Brain microvascular endothelial cell (primary cell): Measurements from ENCODE around the gene KATNAL1.
"Not testable (repeated sequence)": the region's sequence is repeated elsewhere in the genome, so short reads cannot be mapped to it uniquely, and the experiment has no call there.

Experiments used
- DNase-seq: peaks from one replicate; pipeline ENCODE4 v3.0.0-alpha.2; 2020
- H3K27ac ChIP-seq: fragments of 250-450 bp; sonication (Bioruptor Pico); 2 replicates; pipeline ENCODE4 v1.5.1; 2020; ENCODE audit warnings: mild to moderate bottlenecking, moderate library complexity
- H3K27me3 ChIP-seq: fragments of 250-450 bp; sonication (Bioruptor Pico); replicated peaks from 2 replicates; pipeline ENCODE4 v1.5.1; 2020; ENCODE audit warnings: mild to moderate bottlenecking
- H3K36me3 ChIP-seq: fragments of 250-450 bp; sonication (Bioruptor Pico); replicated peaks from 2 replicates; pipeline ENCODE4 v1.5.1; 2020; ENCODE audit warnings: mild to moderate bottlenecking
- H3K4me3 ChIP-seq: 2 replicates; pipeline ENCODE4 v1.5.1; 2011; ENCODE audit warnings: low read depth, mild to moderate bottlenecking, control low read depth, low read length, moderate library complexity
- in situ Hi-C: cut with HindIII; loops from 2 replicates; pipeline ENCODE4 v1.10.0; 2017; ENCODE audit warnings: low sequenced_read_pairs, low pct_ligation_motif_present
- TF ChIP-seq, protein P1 (sequence below): IDR thresholded peaks from 2 replicates; pipeline ENCODE4 v1.5.1; 2011; ENCODE audit warnings: low read depth, mild to moderate bottlenecking, moderate library complexity, low read length, control low read depth, inconsistent platforms; ENCODE audit errors: missing control alignments

The KATNAL1 gene

DNA sequence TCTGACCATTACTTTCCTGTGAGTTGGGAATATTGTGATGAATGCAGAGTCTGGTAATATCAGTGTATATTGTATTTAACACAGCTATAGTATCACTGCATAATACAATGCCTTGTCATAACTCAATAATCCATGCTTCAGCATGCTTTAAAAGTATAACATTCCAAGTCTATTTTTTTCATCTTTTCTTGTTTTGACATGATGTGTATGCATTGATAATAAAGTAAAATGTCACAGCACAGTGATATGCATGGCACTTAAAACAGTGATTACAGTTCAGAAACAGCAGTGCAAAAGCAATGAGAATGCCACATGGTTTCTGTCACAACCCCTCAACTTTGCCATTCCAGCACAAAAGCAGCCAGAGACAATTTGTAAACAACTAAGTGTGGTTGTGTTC, 17.8 kb downstream of the KATNAL1 start:
- H3K27me3 ChIP-seq: no peaks in the 10 kb centered on the region
- TF ChIP-seq, protein P1, sequence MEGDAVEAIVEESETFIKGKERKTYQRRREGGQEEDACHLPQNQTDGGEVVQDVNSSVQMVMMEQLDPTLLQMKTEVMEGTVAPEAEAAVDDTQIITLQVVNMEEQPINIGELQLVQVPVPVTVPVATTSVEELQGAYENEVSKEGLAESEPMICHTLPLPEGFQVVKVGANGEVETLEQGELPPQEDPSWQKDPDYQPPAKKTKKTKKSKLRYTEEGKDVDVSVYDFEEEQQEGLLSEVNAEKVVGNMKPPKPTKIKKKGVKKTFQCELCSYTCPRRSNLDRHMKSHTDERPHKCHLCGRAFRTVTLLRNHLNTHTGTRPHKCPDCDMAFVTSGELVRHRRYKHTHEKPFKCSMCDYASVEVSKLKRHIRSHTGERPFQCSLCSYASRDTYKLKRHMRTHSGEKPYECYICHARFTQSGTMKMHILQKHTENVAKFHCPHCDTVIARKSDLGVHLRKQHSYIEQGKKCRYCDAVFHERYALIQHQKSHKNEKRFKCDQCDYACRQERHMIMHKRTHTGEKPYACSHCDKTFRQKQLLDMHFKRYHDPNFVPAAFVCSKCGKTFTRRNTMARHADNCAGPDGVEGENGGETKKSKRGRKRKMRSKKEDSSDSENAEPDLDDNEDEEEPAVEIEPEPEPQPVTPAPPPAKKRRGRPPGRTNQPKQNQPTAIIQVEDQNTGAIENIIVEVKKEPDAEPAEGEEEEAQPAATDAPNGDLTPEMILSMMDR: no peak
- in situ Hi-C loops: no loop called here
- no peak overlapping the region for H3K27ac ChIP-seq
- no peaks in the 10 kb centered on the region for H3K36me3 ChIP-seq
- DNase-seq: no peak
- no peak overlapping the region for H3K4me3 ChIP-seq

DNA sequence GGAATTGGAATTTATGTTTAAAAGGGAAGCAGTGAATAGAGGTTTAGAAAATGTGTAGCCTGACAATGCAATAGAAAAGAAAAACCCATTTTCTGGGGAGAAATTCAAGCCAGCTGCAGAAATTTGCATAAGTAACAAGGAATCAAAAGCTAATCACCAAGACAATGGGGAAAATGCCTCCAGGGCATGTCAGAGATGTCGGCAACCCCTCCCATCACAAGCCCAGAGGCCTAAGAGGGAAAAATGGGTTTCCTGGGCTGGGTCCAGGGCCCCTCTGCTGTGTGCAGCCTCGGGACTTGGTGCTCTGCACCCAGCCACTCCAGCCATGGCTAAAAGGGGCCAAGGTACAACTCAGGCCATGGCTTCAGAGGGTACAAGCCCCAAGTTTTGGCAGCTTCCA, 21.3 kb downstream of the KATNAL1 start:
- H3K4me3 ChIP-seq, H3K27me3 ChIP-seq, DNase-seq, H3K27ac ChIP-seq, in situ Hi-C loops, H3K36me3 ChIP-seq: not testable (repeated sequence)

DNA sequence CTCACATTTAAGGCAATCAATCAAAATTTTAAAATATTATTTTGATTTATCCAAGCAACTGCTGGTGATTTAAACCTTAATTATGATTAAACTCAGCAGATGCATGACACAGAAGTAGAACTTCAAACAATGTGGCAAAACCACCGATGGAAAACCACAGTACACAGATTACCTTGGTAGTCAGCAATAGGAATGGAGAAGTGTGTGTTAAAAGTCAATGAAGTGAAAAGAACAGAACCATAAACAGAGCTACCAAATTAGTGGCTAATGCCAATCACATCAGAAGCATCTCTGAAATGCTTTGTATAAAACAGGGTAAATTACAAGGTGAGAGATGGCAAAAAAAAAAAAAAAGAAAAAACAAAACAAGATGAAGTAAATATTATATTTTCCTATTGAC, 31.2 kb downstream of the KATNAL1 start:
- no peak for DNase-seq
- TF ChIP-seq, protein P1: no peak
- Histone ChIP-seq H3K4me3 (no peak overlapping the region), H3K27me3 (no peaks in the 10 kb centered on the region), H3K27ac (no peak overlapping the region), H3K36me3 (peaks cover 8% of the 10 kb centered on the region)
- in situ Hi-C loops: no loop called here

DNA sequence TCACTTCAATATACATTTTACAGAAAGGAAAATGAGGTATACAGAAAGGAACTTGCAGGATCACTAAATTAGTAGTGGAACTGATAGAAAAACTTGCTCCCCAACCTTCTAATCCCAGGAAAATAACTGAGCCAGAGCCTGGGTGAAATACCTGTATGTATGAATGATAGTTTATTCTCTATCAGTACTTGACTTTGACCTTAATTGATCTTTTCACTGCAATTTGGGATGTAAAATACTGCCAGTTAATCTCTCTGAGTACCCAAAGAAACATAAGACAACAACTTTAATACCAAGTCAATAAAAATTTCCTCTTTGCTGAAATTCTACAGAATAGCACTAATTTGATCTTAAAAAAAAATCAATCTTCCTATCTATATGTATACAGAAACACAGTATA, 33.3 kb downstream of the KATNAL1 start:
- no peak overlapping the region for H3K27ac ChIP-seq
- no peaks in the 10 kb centered on the region for H3K27me3 ChIP-seq
- TF ChIP-seq, protein P1: no peak
- no peak overlapping the region for H3K4me3 ChIP-seq
- H3K36me3 ChIP-seq: peaks cover 5% of the 10 kb centered on the region
- DNase-seq: no peak
- in situ Hi-C loops: no loop called here

DNA sequence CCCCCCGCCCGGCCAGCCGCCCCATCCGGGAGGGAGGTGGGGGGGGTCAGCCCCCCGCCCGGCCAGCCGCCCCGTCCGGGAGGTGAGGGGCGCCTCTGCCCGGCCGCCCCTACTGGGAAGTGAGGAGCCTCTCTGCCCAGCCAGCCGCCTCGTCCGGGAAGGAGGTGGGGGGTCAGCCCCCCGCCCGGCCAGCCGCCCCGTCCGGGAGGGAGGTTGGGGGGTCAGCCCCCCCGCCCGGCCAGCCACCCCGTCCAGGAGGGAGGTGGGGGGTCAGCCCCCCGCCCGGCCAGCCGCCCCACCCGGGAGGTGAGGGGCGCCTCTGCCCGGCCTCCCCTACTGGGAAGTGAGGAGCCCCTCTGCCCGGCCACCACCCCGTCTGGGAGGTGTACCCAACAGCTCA, 37.3 kb downstream of the KATNAL1 start:
- H3K36me3 ChIP-seq, H3K27me3 ChIP-seq, in situ Hi-C loops, H3K27ac ChIP-seq, DNase-seq, H3K4me3 ChIP-seq: not testable (repeated sequence)

DNA sequence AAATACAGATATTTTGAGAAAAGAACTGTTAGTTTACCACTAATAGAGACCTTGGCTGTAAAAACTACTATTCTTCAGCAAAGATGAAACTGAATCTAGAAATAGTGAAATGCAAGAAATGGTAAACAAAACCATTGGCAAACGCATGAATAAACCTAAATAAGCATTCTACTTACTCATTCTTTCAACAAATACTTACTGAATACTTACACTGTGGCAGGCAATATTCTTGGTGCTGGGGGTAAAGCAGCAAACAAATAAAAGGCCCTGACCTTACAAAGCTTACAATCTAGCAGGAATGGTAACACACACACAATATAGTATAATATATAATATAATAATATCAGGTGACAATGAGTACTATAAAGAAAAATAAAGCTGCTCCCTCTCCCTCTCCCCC, 38.7 kb downstream of the KATNAL1 start:
- H3K27me3 ChIP-seq: no peaks in the 10 kb centered on the region
- TF ChIP-seq, protein P1: no peak
- H3K27ac ChIP-seq: no peak overlapping the region
- H3K4me3 ChIP-seq: no peak overlapping the region
- DNase-seq: no peak
- H3K36me3 ChIP-seq: no peaks in the 10 kb centered on the region
- in situ Hi-C loops: no loop called here

DNA sequence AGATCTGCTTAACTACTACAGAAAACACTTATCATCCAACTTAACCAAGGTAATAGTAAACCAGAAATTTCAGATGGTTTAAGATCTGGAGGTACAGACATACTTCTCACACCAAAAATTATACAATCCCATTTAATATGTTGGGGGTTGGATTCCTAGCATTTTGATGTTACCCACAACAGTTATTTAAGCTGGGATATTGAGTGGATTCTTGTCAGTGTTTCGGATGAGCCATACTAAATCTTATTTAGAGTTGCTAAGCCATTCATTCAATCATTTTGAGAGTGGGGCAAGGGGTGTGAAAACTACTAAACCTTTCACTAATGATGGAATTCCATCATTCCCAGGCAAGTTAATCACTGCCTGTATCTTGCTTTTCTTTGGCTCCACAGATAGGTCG, 40.6 kb downstream of the KATNAL1 start:
- TF ChIP-seq, protein P1: no peak
- no peak overlapping the region for H3K27ac ChIP-seq
- H3K27me3 ChIP-seq: no peaks in the 10 kb centered on the region
- in situ Hi-C loops: no loop called here
- H3K36me3 ChIP-seq: no peaks in the 10 kb centered on the region
- DNase-seq: no peak
- H3K4me3 ChIP-seq: no peak overlapping the region

DNA sequence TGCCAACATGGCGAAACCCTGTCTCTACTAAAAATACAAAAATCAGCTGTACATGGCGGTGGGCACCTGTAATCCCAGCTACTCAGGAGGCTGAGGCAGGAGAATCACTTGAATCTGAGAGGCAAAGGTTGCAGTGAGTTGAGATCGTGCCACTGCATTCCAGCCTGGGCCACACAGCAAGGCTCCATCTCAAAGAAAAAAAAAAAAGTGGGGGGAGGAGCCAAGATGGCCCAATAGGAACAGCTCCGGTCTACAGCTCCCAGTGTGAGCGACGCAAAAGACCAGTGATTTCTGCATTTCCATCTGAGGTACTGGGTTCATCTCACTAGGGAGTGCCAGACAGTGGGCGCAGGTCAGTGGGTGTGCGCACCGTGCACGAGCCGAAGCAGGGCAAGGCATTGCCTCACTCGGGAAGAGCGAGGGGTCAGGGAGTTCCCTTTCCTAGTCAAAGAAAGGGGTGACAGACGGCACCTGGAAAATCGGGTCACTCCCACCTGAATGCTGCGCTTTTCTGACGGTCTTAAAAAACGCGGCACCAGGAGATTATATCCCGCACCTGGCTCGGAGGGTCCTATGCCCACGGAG, 48.1 kb downstream of the KATNAL1 start:
- H3K4me3 ChIP-seq, H3K27me3 ChIP-seq, H3K36me3 ChIP-seq, H3K27ac ChIP-seq, DNase-seq, in situ Hi-C loops: not testable (repeated sequence)
